22Rv1 (cell line): ENCODE data around the gene RBKS.

Experiments
- H3K27ac ChIP-seq: fragments of 450-650 bp; 2 replicates; pipeline ENCODE4 v1.5.1; 2017
- ZFX ChIP-seq: fragments of 450-650 bp; IDR thresholded peaks from 2 replicates; pipeline ENCODE4 v1.6.1; 2017; ENCODE audit warnings: antibody characterized with exemption, borderline replicate concordance
- TF ChIP-seq, protein P1 (sequence below): fragments of 450-650 bp; IDR thresholded peaks from 2 replicates; pipeline ENCODE4 v1.5.1; 2017; ENCODE audit warnings: mild to moderate bottlenecking

The RBKS gene

DNA sequence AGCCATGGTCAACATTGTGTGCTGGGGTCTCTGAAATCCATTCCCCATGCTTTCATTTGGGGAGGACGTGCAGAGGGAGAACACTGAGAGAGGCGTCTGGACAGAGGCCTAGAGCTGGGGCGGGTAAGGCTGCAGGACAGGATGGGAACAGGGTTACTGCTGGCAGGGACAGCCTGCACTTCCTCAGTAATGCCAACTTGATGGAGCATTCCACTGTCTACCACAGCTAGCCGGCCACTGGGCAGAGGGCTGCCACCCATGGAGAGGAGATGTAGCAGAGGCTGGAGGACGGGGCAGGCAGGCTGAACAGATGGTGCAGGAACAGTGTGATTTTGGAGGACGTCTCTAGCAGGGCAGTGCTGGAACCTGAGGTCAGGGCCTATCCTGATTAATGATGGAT lies 89.3 kb downstream of the RBKS start:
- H3K27ac ChIP-seq, result no peak overlapping the region
- no peak for TF ChIP-seq ZFX
- TF ChIP-seq, protein P1, sequence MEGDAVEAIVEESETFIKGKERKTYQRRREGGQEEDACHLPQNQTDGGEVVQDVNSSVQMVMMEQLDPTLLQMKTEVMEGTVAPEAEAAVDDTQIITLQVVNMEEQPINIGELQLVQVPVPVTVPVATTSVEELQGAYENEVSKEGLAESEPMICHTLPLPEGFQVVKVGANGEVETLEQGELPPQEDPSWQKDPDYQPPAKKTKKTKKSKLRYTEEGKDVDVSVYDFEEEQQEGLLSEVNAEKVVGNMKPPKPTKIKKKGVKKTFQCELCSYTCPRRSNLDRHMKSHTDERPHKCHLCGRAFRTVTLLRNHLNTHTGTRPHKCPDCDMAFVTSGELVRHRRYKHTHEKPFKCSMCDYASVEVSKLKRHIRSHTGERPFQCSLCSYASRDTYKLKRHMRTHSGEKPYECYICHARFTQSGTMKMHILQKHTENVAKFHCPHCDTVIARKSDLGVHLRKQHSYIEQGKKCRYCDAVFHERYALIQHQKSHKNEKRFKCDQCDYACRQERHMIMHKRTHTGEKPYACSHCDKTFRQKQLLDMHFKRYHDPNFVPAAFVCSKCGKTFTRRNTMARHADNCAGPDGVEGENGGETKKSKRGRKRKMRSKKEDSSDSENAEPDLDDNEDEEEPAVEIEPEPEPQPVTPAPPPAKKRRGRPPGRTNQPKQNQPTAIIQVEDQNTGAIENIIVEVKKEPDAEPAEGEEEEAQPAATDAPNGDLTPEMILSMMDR, result no peak

DNA sequence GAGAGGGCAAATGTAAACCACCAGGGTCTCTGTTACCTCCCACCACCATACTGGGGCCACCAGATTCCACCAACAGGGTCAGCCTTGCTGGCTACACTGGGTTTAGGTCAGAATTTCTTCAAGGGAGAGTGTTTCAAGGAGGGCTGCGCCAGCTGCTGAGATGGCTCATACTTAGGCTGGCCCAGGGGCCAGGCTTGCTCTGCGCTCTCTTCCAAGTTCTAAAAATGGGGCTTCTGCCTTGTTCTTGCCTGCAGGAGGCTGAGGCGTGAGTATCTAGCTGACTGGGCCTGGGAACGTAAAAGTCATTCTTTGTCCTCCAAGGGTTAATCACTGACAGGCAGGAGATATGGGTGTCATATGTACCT lies 90.6 kb downstream of the RBKS start:
- no peak overlapping the region for H3K27ac ChIP-seq
- TF ChIP-seq, protein P1, result no peak
- TF ChIP-seq ZFX, result no peak

DNA sequence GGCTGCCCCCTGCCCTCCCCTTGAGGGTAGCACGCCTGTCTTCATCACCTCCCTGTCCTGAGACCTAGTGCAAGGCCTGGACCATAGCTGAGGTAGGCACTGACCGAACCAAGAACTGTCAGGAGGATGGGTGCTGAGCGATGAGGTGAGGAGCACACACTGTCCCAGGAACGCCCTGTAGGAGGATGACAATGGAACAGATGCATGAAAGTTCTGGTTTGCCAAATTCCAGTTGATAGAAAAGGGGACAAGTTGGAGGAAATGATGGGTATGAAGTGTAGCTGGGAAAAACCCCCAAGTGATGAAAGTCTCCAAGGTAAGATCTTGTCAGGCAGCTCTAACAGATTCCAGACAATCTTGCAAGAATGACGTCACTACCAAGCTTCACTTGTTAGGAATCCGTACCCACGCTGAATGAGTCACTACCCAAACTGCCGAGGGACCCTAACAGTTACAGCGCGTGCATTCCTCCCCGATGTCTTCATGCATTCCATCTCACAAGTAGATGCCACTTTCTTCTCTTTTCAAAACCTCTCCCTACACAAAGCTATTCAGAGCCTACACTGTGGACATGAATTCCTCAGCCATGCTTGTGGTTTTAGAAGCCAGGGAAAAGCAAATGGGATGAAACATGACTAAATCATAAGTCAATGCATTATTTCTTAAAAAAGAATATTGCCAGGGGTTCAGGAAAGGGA lies 91.1 kb downstream of the RBKS start:
- no peak overlapping the region for H3K27ac ChIP-seq

DNA sequence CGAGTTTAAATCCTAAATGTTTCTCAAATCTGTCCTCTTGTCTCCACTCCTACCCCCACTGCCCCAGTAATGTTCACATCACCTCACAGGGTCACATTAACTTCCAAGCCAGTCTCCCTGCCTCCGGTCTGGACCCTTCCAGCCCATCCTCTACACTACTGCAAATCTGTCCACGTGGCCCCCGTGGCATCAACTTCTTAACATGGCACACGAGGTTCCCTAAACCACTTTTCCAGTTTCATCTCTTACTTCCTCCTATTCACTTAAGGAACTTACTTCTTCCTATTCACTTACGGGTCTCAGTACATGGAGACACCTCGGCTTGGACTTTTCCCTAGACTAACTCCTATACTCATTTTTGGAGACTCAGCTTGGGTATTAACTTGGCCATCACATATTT lies 91.7 kb downstream of the RBKS start:
- no peak overlapping the region for H3K27ac ChIP-seq
- no peak for TF ChIP-seq ZFX
- TF ChIP-seq, protein P1, result no peak

More for the DNA sequence above, 91.1 kb downstream of the RBKS start:
- TF ChIP-seq ZFX, result no peak
- TF ChIP-seq, protein P1, result no peak

DNA sequence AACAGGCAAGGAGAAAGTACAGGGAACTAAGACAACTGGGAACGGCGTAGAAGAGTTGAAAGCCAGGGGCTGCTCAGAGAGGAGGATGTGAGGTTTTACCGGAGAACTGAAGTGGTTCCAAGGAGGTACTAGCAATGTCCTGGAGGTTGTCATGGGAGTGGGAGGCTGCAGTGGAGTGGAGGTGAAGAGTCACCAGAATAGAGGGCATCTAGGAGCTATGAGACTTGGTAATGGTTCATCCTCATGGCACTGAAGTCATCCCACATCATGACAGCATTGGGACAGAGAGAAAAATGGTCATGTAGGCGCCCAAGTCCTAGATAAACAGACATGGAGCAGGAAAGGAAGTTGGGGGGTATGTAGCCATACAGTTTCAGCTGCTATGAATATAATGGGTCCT lies 92.3 kb downstream of the RBKS start:
- TF ChIP-seq, protein P1, result no peak
- no peak for TF ChIP-seq ZFX
- no peak overlapping the region for H3K27ac ChIP-seq

DNA sequence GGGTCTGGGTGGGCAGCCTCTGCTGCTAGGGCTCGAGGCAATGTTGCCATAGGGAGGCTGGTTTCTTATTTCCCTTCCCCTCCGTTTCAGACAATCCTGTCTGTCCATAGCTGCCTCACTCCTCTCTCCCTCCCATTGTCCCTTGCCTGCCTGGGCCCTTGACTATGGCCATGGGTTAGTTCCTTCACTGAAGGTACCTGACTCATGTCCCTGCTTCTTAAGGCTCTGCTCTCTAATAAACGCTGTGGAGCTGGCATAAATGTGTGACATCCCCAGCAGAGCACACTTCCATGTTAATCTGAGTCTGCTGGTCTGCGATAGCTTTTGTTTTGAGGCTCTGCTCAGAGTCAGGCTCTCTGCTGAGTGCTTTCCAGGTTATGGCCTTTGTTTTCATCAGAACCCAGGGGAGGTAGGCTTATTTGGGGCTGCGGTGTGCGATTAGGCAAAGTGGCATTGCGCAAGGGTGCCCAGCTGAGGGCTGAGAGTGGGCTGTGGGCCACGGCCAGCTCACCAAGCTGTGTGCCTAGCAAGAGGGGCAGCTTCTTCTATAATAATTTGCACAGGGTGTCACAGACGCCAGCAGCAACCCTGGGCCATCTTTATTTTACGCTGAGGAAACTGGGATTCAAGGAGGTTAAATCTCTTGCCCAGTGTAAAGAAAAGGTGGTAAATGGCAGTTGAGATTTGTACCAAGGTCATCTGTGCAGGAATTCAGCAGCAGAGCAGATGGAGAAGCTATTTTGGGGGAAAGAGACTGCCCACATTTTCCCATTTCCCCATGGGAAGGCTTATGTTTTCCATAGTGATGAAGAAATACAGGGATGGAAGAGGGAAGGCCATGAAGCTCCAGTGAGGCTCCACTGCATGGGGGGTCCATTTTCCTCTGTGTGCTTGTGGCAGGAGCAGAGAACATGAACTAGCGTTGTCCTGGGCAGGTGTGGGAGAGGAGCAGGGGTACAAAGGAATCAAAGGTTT lies 93.1 kb downstream of the RBKS start:
- no peak overlapping the region for H3K27ac ChIP-seq

More for the DNA sequence above, 93.1 kb downstream of the RBKS start:
- TF ChIP-seq, protein P1, result no peak
